NT2/D1 (cell line): ENCODE data around the gene PLCB1.
"Not testable (repeated sequence)": the region's sequence is repeated elsewhere in the genome, so short reads cannot be mapped to it uniquely, and the experiment has no call there.

Source experiments
- DNase-seq: peaks from one replicate; pipeline ENCODE4 v3.0.0-alpha.2; 2011; ENCODE audit warnings: low read depth, low spot score
- H3K27me3 ChIP-seq: 2 replicates; pipeline ENCODE4 v1.6.0; 2011; ENCODE audit warnings: mild to moderate bottlenecking; ENCODE audit not compliant: insufficient read length, insufficient read depth
- H3K36me3 ChIP-seq: 2 replicates; pipeline ENCODE4 v1.6.1; 2011; ENCODE audit warnings: mild to moderate bottlenecking, low read length, mixed read lengths; ENCODE audit not compliant: insufficient read depth, insufficient read length
- H3K4me1 ChIP-seq: 2 replicates; pipeline ENCODE4 v1.5.1; 2011; ENCODE audit not compliant: insufficient read depth, insufficient read length
- H3K4me3 ChIP-seq: 2 replicates; pipeline ENCODE4 v1.5.1; 2011; ENCODE audit warnings: low read depth; ENCODE audit not compliant: insufficient read length
- H3K9ac ChIP-seq: 2 replicates; pipeline ENCODE4 v1.6.0; 2011; ENCODE audit warnings: low read depth; ENCODE audit not compliant: insufficient read length
- H3K9me3 ChIP-seq: 2 replicates; pipeline ENCODE4 v1.5.1; 2011; ENCODE audit warnings: mild to moderate bottlenecking, low read length; ENCODE audit not compliant: insufficient read depth
- SUZ12 ChIP-seq: IDR thresholded peaks from 2 replicates; pipeline ENCODE4 v1.6.1; 2011; ENCODE audit not compliant: insufficient read length, insufficient read depth; ENCODE audit errors: extremely low read depth
- YY1 ChIP-seq: IDR thresholded peaks from 2 replicates; pipeline ENCODE4 v1.6.1; 2011; ENCODE audit not compliant: insufficient read length, insufficient read depth
- ZNF274 ChIP-seq: IDR thresholded peaks from 2 replicates; pipeline ENCODE4 v1.6.1; 2011; ENCODE audit warnings: mild to moderate bottlenecking, low read depth, low read length

Gene PLCB1

GRCh38 chr20:8152847-8153246 lies 20.8 kb downstream of the PLCB1 start:
- TF ChIP-seq YY1 (no peak), SUZ12 (no peak), ZNF274 (no peak)
- H3K27me3 ChIP-seq = no peaks in the 10 kb centered on the region
- peaks cover 1% of the 10 kb centered on the region; the same call in 1 of the 2 replicates for H3K9me3 ChIP-seq
- H3K4me1 ChIP-seq = no peaks in the 10 kb centered on the region
- no peak overlapping the region for H3K4me3 ChIP-seq
- H3K9ac ChIP-seq = no peak overlapping the region
- DNase-seq = no peak
- H3K36me3 ChIP-seq = peaks cover 3% of the 10 kb centered on the region

- no peak overlapping the region for H3K9ac ChIP-seq
- DNase-seq = no peak
- H3K9me3 ChIP-seq = peaks cover 7% of the 10 kb centered on the region; the same call in 1 of the 2 replicates
- no peaks in the 10 kb centered on the region for H3K27me3 ChIP-seq
- H3K4me3 ChIP-seq = no peak overlapping the region
- H3K36me3 ChIP-seq = peaks cover 3% of the 10 kb centered on the region
- TF ChIP-seq YY1 (no peak), ZNF274 (no peak), SUZ12 (no peak)
- no peaks in the 10 kb centered on the region for H3K4me1 ChIP-seq
These were observed 21.3 kb downstream of the PLCB1 start for GRCh38 chr20:8153281-8153908.

- no peak for TF ChIP-seq ZNF274
- TF ChIP-seq YY1 = no peak
- TF ChIP-seq SUZ12 = no peak
- H3K9me3 ChIP-seq = peaks cover 17% of the 10 kb centered on the region; the same call in 1 of the 2 replicates
- no peak overlapping the region for H3K9ac ChIP-seq
- peaks cover 3% of the 10 kb centered on the region for H3K36me3 ChIP-seq
- no peaks in the 10 kb centered on the region for H3K27me3 ChIP-seq
- DNase-seq = no peak
- no peaks in the 10 kb centered on the region for H3K4me1 ChIP-seq
- H3K4me3 ChIP-seq = no peak overlapping the region
These were observed 22.6 kb downstream of the PLCB1 start for GRCh38 chr20:8154638-8155037.

GRCh38 chr20:8155229-8155628 lies 23.2 kb downstream of the PLCB1 start:
- no peak for DNase-seq
- no peak for TF ChIP-seq ZNF274
- no peak for TF ChIP-seq SUZ12
- TF ChIP-seq YY1 = no peak
- Histone ChIP-seq H3K9ac (no peak overlapping the region), H3K27me3 (no peaks in the 10 kb centered on the region), H3K4me1 (no peaks in the 10 kb centered on the region), H3K36me3 (peaks cover 3% of the 10 kb centered on the region), H3K9me3 (peaks cover 17% of the 10 kb centered on the region; the same call in 1 of the 2 replicates), H3K4me3 (no peak overlapping the region)

GRCh38 chr20:8155812-8156211 lies 23.7 kb downstream of the PLCB1 start:
- Histone ChIP-seq H3K27me3 (no peaks in the 10 kb centered on the region), H3K36me3 (peaks cover 3% of the 10 kb centered on the region), H3K4me1 (no peaks in the 10 kb centered on the region), H3K9me3 (peaks cover 17% of the 10 kb centered on the region; the same call in 1 of the 2 replicates), H3K9ac (no peak overlapping the region), H3K4me3 (no peak overlapping the region)
- DNase-seq = no peak
- TF ChIP-seq SUZ12 = no peak
- TF ChIP-seq ZNF274 = no peak
- no peak for TF ChIP-seq YY1

GRCh38 chr20:8156235-8157079 lies 24.4 kb downstream of the PLCB1 start:
- Histone ChIP-seq H3K9me3 (peaks cover 17% of the 10 kb centered on the region; the same call in 1 of the 2 replicates), H3K27me3 (no peaks in the 10 kb centered on the region), H3K9ac (no peak overlapping the region), H3K4me3 (no peak overlapping the region), H3K36me3 (no peaks in the 10 kb centered on the region), H3K4me1 (no peaks in the 10 kb centered on the region)
- TF ChIP-seq ZNF274 (no peak), SUZ12 (no peak), YY1 (no peak)
- DNase-seq = no peak

- H3K36me3 ChIP-seq, H3K9ac ChIP-seq, H3K4me1 ChIP-seq, H3K4me3 ChIP-seq, DNase-seq, H3K27me3 ChIP-seq: not testable (repeated sequence)
- H3K9me3 ChIP-seq = peaks cover 17% of the 10 kb centered on the region; the same call in 1 of the 2 replicates
These were observed 27.2 kb downstream of the PLCB1 start for GRCh38 chr20:8159217-8159616.
